ENCODE measurements around the gene P2RY6.

- no peak for TF ChIP-seq CTCF (conservative IDR thresholded peaks at IDR 0.05)
- no peak for TF ChIP-seq ZFX (IDR thresholded peaks at IDR 0.05)
Observed at GRCh38 chr11:73260127-73260457, 12.0 kb upstream of the P2RY6 start.
